ENCODE results near the gene CDCA7L.

CDCA7L gene

DNA sequence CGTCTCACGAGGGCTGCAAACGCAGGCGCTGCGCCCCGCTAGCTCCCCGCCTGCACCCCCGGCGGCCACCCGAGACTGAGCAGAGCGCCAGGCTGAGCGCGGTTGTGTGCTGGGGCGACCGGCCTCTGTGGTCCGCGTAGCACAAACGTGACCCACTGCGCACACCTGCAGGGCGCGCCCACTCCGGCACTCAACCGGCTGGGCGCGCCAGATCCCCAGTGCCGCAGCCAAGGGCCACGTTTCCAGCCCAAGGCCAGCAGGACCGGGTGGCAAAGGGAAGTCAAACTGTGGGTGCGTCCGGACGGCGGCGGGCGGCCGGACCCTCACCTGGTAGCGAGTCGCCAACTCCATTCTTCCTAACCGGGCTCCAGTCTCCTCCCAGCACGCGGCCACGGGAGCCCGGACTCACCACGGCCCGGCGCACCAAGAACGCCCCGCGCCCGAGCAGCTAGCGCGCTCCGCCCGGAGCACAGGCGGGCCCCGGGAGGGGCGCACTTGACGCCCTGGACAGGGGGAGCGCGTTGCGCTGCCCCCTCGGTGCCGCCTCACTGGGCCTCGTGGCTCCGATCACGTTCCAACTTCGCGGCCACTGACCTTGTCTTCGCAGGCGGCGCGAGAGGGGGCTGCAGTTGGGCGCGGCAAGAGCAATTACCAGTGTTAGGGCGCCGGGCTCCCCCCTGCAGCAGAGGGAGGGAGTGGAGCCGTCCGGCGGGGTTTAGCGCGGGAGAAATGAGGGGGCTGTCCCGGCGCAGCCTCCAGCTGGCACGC is at the start of gene CDCA7L:
TSS of gene CDCA7L (minus strand) at position 446 of the 768 bp plus-strand sequence. CDS start at position 351, 95 bp downstream.
- peak in 1 of 2 donors; percentile 29 for DNase-seq (ENCODE audit: low read depth in 2 of 2)

DNA sequence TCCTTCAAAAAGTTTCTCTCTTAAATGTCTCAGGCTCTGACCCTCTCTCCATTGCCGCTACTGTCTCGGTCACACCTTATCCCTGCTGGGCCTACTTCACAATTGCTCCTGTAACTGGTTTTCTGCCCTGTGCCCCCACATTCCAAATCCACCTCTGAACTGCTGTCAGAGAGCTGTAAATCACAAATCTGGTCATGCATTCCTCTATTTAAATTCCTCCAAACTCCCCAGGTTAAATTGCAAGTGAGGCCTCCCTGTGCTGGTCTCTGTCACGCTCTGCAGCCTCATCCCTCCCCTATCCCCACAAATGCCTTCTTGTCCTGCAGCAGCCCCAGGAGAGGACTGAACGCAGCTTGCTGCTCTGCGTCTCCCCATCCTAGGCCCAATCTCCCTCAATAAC is 40.4 kb upstream of the CDCA7L start:
- DNase-seq (ENCODE audit: low read depth in 2 of 2), result no peak

DNA sequence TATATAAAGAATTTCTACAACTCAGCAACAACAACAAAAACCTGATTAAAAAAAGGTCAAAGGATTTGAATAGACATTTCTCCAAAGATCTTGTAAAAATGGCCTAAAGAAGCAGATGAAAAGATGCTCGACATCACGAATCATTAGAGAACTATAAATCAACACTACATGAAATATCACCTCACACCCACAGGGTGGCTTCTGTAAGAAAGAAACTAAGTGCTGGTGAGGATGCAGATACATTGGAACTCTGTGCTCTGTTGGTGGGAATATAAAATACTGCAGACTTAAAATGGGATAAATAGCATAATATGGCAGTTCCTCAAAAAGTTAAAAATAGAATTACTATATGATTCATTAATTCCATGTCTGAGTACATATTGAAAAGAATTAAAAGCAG is 38.3 kb upstream of the CDCA7L start:
- DNase-seq (ENCODE audit: low read depth in 2 of 2), result no peak

DNA sequence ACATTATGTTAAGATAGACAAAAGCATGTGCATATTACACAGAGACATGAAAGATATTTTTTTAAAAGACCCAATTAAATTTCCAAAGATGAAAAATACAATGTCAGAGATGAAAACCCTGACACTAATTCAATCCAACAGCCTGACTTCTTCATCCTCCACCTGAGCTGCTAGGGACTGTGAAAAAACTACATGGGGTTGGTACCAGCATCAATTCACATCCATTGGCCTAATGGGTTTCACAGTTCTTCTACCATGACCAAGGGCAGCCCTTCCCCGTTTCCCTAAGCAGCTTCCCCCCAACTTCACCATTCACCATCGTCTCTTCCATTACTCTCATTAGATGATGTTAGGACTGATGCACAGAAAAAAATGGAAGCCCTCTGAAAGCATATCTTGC is 37.4 kb upstream of the CDCA7L start:
- DNase-seq (ENCODE audit: low read depth in 2 of 2), result no peak

- no peak for DNase-seq (ENCODE audit: low read depth in 2 of 2)
Observed at GRCh38 chr7:21981524-21981923, 35.8 kb upstream of the CDCA7L start.

DNA sequence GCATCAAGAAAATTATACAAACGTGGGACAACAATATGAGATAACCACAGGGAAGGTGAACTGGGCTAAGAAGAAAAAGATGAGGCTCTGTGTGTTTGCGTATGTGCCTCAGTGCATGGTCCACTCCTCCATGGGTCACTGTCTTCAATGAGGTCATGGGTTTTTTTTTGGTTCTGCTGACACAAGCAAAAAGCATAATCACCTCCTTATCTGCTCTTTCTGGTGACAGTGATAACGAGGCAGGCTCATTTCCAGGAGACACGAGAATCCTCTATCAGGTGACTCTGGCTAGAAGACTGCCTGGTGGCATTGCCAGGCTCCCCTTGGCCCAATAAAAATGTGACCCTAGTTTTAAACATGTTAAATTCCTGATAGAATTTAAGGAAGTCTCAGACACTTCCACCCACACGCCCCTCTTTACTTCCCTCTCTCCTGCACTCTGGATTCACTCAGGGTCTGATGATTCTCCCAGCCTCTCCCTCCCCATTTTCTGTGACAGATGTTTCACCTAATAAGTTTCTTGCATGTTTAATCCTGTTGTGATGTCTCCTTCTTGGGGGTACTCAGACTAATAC is 35.3 kb upstream of the CDCA7L start:
- DNase-seq (ENCODE audit: low read depth in 2 of 2), result no peak

- no peak for DNase-seq (ENCODE audit: low read depth in 2 of 2)
Observed at GRCh38 chr7:21972397-21972784, 26.7 kb upstream of the CDCA7L start.

GRCh38 chr7:21971780-21972396 is 26.2 kb upstream of the CDCA7L start:
- DNase-seq (ENCODE audit: low read depth in 2 of 2), result no peak

- no peak for DNase-seq (ENCODE audit: low read depth in 2 of 2)
Observed at GRCh38 chr7:21969822-21970221, 24.1 kb upstream of the CDCA7L start.

- no peak for DNase-seq (ENCODE audit: low read depth in 2 of 2)
Observed at GRCh38 chr7:21967598-21968003, 21.9 kb upstream of the CDCA7L start.

DNA sequence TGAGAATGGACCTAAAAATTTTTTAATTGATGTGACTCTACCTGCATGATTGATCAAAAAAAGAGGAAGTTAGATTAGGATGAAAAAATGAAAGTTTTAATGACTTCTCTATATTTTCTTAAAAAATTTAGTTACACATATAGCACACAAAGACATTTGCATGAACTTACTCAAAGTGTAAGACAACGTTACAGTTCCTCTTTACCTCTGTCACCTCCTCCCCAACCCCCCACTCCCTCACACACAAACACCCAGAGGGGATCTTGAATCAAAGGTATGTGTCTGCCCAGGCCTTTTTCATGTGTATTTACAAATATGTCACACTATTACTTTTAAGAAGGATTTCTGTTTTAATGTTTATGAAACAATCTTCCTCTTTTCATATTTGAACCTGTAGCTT is 20.6 kb upstream of the CDCA7L start:
- DNase-seq (ENCODE audit: low read depth in 2 of 2), result no peak

- no peak for DNase-seq (ENCODE audit: low read depth in 2 of 2)
Observed at GRCh38 chr7:21965291-21965690, 19.6 kb upstream of the CDCA7L start.

DNA sequence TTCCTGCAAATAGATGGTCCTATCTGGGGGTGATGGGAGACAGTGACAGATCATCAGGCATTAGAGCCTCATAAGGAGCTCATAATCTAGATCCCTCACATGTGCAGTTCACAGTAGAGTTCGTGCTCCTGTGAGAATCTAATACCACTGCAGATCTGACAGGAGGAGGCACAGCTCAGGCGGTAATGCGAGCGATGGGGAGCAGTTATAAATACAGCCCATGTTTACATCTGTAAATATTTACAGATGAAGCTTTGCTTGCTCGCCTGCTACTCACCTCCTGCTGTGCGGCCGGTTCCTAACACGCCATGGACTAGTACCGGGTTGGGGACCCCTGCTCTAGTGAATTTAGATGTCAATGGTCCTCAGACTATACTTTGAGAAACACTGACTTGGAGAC is 17.0 kb upstream of the CDCA7L start:
- DNase-seq (ENCODE audit: low read depth in 2 of 2), result no peak

DNA sequence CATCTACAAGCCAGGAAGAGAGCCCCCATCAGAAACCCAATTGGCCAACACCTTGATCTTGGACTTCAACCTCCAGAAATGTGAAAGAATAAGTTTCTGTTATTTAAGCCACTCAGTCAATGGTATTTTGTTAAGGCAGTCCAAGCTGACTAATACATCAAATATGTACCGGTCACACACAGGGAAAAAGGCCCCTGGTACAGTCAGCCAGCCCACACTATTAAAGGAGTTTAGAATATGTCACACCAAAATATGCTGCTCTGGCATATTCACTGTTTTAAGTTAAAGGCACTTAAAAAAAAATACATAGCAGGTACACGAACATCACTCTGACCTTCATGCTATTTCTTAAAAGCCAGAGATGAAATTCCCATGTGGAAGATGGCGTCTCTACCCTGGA is 15.2 kb upstream of the CDCA7L start:
- no peak for DNase-seq (ENCODE audit: low read depth in 2 of 2)

GRCh38 chr7:21959387-21959776 is 13.7 kb upstream of the CDCA7L start:
- no peak for DNase-seq (ENCODE audit: low read depth in 2 of 2)

DNA sequence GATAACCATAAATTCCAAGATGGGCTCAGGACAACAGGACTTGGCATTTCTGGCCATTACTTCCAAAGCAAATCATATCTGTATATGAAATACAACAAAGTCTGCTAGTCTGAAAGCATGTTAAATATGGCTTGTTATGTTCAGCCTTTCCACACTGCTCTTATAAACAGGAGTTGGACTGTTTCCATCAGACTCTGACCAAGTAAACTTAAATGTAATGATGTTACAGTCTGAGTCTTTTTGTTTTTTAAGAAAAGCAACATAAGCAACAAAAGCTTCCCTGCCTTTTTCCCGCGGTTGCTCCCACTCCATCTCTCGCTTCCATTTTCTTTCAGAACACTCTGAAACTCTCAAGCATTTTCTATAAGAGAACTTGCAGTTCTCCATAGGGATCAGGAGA is 8.1 kb upstream of the CDCA7L start:
- DNase-seq (ENCODE audit: low read depth in 2 of 2), result no peak

GRCh38 chr7:21948887-21949540 is 3.3 kb upstream of the CDCA7L start:
- DNase-seq (ENCODE audit: low read depth in 2 of 2), result no peak

- DNase-seq (ENCODE audit: low read depth in 2 of 2), result no peak
Observed at GRCh38 chr7:21948364-21948763, 2.7 kb upstream of the CDCA7L start.

DNA sequence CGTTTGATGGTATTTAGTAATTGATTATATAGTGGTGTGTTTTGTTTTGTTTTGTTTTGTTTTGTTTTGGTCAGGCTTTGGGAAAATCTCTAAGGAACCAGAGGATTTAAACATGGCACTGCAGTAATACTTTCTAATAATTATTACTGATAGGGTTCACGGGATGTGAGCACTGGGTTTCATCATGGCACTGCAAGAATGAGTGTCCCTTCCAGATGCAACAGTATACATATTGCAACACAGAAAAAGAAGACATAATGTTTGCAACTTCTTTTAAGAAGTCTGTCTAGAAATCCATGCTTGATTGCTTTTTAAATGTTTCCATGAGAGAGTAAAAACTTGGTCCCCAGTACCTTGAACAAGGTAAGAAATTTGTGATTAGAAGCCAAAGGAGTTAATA is 2.2 kb upstream of the CDCA7L start:
- no peak for DNase-seq (ENCODE audit: low read depth in 2 of 2)

- no peak for DNase-seq (ENCODE audit: low read depth in 2 of 2)
Observed at GRCh38 chr7:21947056-21947455, 1.4 kb upstream of the CDCA7L start.

DNA sequence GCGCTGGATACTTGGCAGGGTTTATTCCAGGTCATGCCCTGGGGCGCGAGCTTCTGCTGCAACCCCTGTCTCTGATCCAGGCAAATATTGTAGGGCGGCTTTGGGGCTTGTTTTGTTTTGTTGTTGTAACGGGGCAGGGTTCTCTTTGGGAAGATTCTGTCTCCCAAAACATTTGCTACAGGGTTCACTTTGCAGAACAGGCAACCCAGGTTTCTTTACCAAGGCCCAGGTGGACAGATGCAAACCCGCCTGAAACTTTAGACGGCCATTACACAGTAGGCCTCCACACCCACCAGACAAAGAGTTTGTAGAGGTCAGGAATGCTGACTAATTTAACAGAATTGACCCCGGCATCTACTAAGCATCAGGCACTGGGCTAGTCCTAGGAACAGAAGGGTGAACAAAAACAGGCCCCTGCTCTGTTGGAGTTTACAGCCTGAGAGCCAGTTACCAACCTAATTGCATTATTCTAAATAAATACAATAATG is 567 bp upstream of the CDCA7L start:
- DNase-seq (ENCODE audit: low read depth in 2 of 2), result no peak

GRCh38 chr7:21944616-21945453 is 864 bp downstream of the CDCA7L start:
- no peak for DNase-seq (ENCODE audit: low read depth in 2 of 2)
